NCI-H146 (cell line): ENCODE measurements around the gene RBM7.

Source experiments
- DNase-seq: peaks from one replicate; lab custom pipeline; 2025; lab: John Stamatoyannopoulos, UW

RBM7 gene

GRCh38 chr11:114448749-114449482 lies 48.5 kb downstream of the RBM7 start:
- DNase-seq, result no peak

DNA sequence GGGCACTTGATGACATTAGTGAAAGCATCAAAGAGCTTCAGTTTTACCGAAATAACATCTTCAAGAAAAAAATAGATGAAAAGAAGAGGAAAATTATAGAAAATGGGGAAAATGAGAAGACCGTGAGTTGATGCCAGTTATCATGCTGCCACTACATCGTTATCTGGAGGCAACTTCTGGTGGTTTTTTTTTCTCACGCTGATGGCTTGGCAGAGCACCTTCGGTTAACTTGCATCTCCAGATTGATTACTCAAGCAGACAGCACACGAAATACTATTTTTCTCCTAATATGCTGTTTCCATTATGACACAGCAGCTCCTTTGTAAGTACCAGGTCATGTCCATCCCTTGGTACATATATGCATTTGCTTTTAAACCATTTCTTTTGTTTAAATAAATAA lies 49.4 kb downstream of the RBM7 start:
- no peak for DNase-seq

DNA sequence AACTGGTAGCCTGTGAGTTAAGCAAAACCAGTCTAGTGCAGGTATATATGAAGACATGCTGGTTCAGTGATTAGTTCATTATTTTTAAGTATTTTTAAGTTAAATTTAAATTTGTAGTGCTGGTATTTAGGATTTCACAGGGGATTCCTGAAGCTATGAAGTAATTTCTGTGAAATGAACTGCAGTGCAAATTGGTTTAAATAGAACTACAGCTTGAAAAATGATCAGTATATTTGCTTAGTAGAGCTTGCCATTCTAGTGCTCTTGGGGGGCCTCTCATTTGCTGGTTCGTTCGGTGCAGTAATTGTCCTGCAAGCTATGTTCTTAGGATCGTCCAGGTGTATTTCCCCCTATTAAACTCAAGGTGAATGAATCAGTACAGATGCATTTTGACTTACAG lies 51.9 kb downstream of the RBM7 start:
- no peak for DNase-seq
